Muscle layer of duodenum (tissue), 2 donors: ENCODE data around the gene ARL2.
"Not testable (repeated sequence)": the region's sequence is repeated elsewhere in the genome, so short reads cannot be mapped to it uniquely, and the experiment has no call there.

Experiments
- H3K27ac ChIP-seq: one replicate; pipeline ENCODE4 v1.7.0; 2013; ENCODE audit warnings: mild to moderate bottlenecking, low read length
- H3K27me3 ChIP-seq: one replicate; pipeline ENCODE4 v1.7.0; 2013; ENCODE audit warnings: low read depth, mild to moderate bottlenecking, control low read depth, low read length
- H3K36me3 ChIP-seq, 2 donors: one replicate each; pipeline ENCODE4 v1.7.0; 2013; ENCODE audit warnings: low read length in 2 of 2, control low read depth in 1 of 2, mild to moderate bottlenecking in 1 of 2; ENCODE audit not compliant: insufficient read depth in 2 of 2, control insufficient read depth in 1 of 2
- H3K4me1 ChIP-seq, 2 donors: one replicate each; pipeline ENCODE4 v1.7.0; 2013; ENCODE audit warnings: low read length in 2 of 2, mild to moderate bottlenecking in 2 of 2, control low read depth in 1 of 2, moderate library complexity in 1 of 2; ENCODE audit not compliant: insufficient read depth in 2 of 2, control insufficient read depth in 1 of 2
- H3K4me3 ChIP-seq, 2 donors: one replicate each; pipeline ENCODE4 v1.7.0; 2013; ENCODE audit warnings: low read length in 2 of 2, low read depth in 1 of 2, mild to moderate bottlenecking in 1 of 2
- H3K9me3 ChIP-seq, 2 donors: one replicate each; pipeline ENCODE4 v1.7.0; 2013; ENCODE audit warnings: low read length in 2 of 2, control low read depth in 1 of 2, mild to moderate bottlenecking in 1 of 2; ENCODE audit not compliant: control insufficient read depth in 1 of 2
- donor health status: healthy.

Gene ARL2

GRCh38 chr11:65013888-65014725, at the start of gene ARL2:
TSS of gene ARL2 (plus strand) at chr11:65014160. CDS start at chr11:65014208, 48 bp downstream.
- Histone ChIP-seq H3K9me3 (no peaks in the 10 kb centered on the region), H3K27me3 (no peaks in the 10 kb centered on the region), H3K4me1 (peaks cover 6 to 16% of the 10 kb centered on the region in 2 donors), H3K27ac (peak within 1 kb of the TSS; percentile 93), H3K4me3 (peak within 1 kb of the TSS; percentile 66 to 72), H3K36me3 (peaks cover 9 to 15% of the 10 kb centered on the region in 2 donors)

- H3K4me3 ChIP-seq = no peak overlapping the region
- no peaks in the 10 kb centered on the region for H3K9me3 ChIP-seq
- H3K4me1 ChIP-seq = peaks cover 0 to 10% of the 10 kb centered on the region in 2 donors
- H3K36me3 ChIP-seq = no peaks in the 10 kb centered on the region
- H3K27ac ChIP-seq = no peak overlapping the region
- H3K27me3 ChIP-seq = no peaks in the 10 kb centered on the region
Measured at GRCh38 chr11:64967375-64967774, 46.6 kb upstream of the ARL2 start.

GRCh38 chr11:64969209-64969608, 44.8 kb upstream of the ARL2 start:
- H3K27me3 ChIP-seq = no peaks in the 10 kb centered on the region
- H3K27ac ChIP-seq = no peak overlapping the region
- H3K4me1 ChIP-seq = peaks cover 0 to 10% of the 10 kb centered on the region in 2 donors
- no peaks in the 10 kb centered on the region for H3K9me3 ChIP-seq
- no peaks in the 10 kb centered on the region for H3K36me3 ChIP-seq
- H3K4me3 ChIP-seq = no peak overlapping the region

DNA sequence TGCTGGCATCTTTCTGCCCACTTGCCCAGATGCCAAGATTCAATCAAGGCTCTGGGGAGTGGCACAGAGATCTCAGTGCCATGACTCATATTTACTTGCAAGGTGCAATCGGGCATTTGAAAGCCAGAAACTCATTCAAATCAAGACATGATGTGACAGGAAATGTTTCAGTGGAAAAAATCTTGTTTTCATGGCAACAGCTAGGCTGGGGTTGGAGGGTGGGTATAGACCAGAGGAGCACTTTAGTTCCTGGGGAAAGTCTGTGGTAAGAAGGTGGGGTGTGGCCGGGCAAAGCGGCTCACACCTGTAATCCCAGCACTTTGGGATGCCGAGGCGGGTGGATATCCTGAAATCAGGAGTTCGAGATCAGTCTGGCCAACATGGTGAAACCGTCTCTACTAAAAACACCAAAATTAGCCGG, 43.2 kb upstream of the ARL2 start:
- Histone ChIP-seq H3K9me3 (no peaks in the 10 kb centered on the region), H3K36me3 (no peaks in the 10 kb centered on the region), H3K4me3 (no peak overlapping the region), H3K27me3 (no peaks in the 10 kb centered on the region), H3K27ac (no peak overlapping the region), H3K4me1 (peaks cover 0 to 10% of the 10 kb centered on the region in 2 donors)

DNA sequence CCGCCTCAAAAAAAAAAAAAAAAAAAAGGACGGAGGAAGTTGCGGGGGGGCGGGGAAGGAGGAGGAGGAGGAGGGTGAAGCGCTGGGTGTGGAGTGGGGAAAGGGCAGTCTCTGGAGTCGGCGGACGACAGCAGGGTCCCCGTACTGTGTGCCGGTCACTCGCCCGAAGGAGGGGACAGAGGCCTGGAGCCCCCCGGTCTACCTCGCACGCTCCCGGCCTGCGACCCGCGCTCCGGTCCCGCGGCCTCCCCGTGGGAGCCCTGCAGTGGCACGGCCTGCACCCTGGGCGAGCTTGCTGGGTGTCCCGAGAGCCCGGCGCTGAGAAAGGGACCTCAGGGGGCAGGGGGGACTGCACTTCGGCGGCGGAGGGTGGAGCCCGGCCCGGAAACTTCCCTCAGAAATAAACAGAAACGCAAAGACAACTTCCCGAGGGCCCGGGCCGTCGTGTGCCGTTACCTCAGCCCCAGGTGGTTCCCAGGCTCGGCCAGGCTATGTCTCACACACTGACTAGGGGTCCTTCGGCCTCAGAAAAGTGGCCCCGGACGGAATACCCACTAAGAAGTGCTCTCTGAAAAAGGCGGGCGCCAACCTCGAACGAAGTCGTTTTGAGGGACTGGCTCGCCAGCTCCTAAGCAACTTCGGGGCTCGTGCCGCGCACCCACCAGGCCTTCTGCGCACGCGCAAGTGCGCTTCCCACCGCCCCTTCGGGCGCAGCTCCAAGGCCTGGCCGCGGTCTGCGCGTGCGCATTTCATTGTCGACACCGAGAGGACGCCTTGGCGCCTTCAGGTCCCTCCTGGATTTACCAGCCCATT, 42.3 kb upstream of the ARL2 start, which contains the start of gene MAJIN:
MAJIN (minus strand) TSS at position 688 of the 813 bp plus-strand sequence. CDS start 12,703 bp downstream, outside the sequence.
- no peaks in the 10 kb centered on the region for H3K27me3 ChIP-seq
- no peak within 1 kb of the TSS for H3K27ac ChIP-seq
- H3K36me3 ChIP-seq = no peaks in the 10 kb centered on the region
- H3K9me3 ChIP-seq = no peaks in the 10 kb centered on the region
- H3K4me3 ChIP-seq = peak within 1 kb of the TSS; percentile 43 to 57
- peaks cover 0 to 10% of the 10 kb centered on the region in 2 donors for H3K4me1 ChIP-seq

DNA sequence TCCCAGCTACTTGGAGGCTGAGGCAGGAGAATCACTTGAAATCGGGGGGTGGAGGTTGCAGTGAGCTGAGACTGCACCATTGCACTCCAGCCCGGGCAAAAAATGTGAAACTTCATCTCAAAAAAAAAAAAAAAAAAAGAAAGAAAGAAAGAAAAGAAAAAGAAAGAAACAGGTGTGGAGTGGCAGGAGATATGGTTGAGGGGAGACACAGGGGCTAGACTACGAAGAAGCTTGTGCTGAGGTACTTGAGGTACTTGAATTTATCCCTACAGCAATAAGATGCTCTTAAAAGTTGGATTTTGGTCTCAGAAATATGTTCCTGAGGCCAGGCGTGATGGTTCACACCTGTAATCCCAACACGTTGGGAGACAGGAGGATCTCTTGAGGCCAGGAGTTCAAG, 39.8 kb upstream of the ARL2 start:
- Histone ChIP-seq H3K4me1 (peaks cover 0 to 10% of the 10 kb centered on the region in 2 donors), H3K4me3 (no peak overlapping the region), H3K36me3 (no peaks in the 10 kb centered on the region), H3K9me3 (no peaks in the 10 kb centered on the region), H3K27ac (no peak overlapping the region), H3K27me3 (no peaks in the 10 kb centered on the region)

- no peaks in the 10 kb centered on the region for H3K27me3 ChIP-seq
Measured at GRCh38 chr11:64976651-64977050, 37.3 kb upstream of the ARL2 start.

GRCh38 chr11:64983339-64983738, 30.6 kb upstream of the ARL2 start:
- not testable (repeated sequence) for H3K9me3 ChIP-seq, H3K27me3 ChIP-seq, H3K4me1 ChIP-seq, H3K27ac ChIP-seq, H3K4me3 ChIP-seq, H3K36me3 ChIP-seq

More at GRCh38 chr11:64976651-64977050, 37.3 kb upstream of the ARL2 start:
- H3K4me3 ChIP-seq = no peak overlapping the region
- H3K36me3 ChIP-seq = no peaks in the 10 kb centered on the region
- H3K9me3 ChIP-seq = no peaks in the 10 kb centered on the region
- peaks cover 0 to 7% of the 10 kb centered on the region in 2 donors for H3K4me1 ChIP-seq
- H3K27ac ChIP-seq = no peak overlapping the region

DNA sequence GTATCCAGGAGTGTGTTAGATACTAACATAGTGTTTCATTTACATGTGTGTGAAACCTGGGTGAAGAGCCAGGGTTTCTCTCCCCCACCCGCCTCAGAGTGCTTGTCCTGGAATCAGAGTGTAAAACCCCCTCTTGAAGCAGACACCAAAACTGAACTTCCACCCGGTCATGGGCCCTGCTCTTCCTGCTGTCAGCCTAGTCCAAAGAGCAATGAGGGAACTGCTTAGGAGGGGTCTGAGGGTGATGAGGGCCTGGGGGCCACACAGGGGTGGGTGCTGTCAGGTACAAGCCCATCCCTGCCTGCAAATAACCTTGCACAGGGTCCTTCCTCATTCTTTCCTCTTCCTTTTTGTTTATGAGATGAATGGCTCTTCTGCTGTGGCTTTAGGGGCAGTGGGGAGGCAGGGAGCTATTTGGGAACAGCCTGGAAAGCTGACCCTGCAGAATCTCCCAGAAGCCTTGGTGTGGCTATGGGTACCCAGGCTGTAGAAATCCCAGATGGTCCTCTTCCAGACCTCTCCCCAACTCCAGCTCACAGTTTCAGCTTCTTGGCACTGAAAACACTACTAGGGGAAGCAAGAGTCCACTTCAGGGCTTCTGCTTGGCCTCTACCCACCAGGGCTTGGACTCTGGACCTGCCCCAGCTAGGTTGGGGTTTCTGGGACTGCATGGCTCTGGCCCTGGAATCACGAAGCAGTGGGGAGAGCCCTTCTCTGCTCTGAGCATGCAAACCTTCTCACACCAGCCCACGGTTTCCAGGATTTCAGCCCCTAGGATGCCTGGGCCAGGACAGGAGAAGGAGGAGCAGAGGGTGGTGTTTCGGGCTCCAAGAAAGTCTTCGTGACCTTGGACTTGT, 25.7 kb upstream of the ARL2 start:
- Histone ChIP-seq H3K9me3 (no peaks in the 10 kb centered on the region), H3K27ac (no peak overlapping the region), H3K27me3 (no peaks in the 10 kb centered on the region), H3K4me1 (peaks cover 0 to 12% of the 10 kb centered on the region in 2 donors), H3K4me3 (no peak overlapping the region), H3K36me3 (peaks cover 0 to 4% of the 10 kb centered on the region in 2 donors)

- Histone ChIP-seq H3K9me3 (no peaks in the 10 kb centered on the region), H3K36me3 (peaks cover 0 to 9% of the 10 kb centered on the region in 2 donors), H3K27me3 (no peaks in the 10 kb centered on the region), H3K27ac (no peak overlapping the region), H3K4me1 (peaks cover 0 to 12% of the 10 kb centered on the region in 2 donors), H3K4me3 (peak overlapping the region; percentile 7 to 39)
Measured at GRCh38 chr11:64989416-64989815, 24.5 kb upstream of the ARL2 start.
